GM12878 (cell line): Measurements from ENCODE around the gene GARIN5A. TPM values are rescaled to one million over a fixed set of nuclear protein-coding genes. Genes with fewer than 3 reads are reported as not detected.

ENCODE experiments used
- ATAC-seq: fragments of 200-7000 bp; cut with Tn5 transposase; 3 replicates; pipeline ENCODE4 v1.9.1; 2020; ENCODE audit warnings: mild to moderate bottlenecking, moderate library complexity
- BruUV-seq: library from RNA; stranded (reverse); fragments of 400-500 nt; replicated peaks from 2 replicates; lab custom pipeline; 2021; lab: Mats Ljungman, UMichigan
- CTCF ChIA-PET: fragments of 300-600 bp; sonication (Branson Sonifier 250); formaldehyde crosslinking; extraction: SDS; loops from one replicate; lab custom pipeline; 2021; ENCODE audit warnings: inconsistent platforms; lab: Yijun Ruan, JAX
- POLR2A ChIA-PET: fragments of 350-600 bp; formaldehyde crosslinking; extraction: SDS; loops from one replicate; lab custom pipeline; 2021; ENCODE audit warnings: inconsistent platforms; lab: Charles Lee
- RAD21 ChIA-PET: fragments of 300-600 bp; sonication (Branson Sonifier 250); formaldehyde crosslinking; loops from one replicate; lab custom pipeline; 2023; ENCODE audit warnings: antibody characterized with exemption; ENCODE audit not compliant: unreplicated experiment; lab: Charles Lee
- SMC1A ChIA-PET: fragments of 300-600 bp; sonication (Branson Sonifier 250); formaldehyde crosslinking; loops from one replicate; lab custom pipeline; 2023; ENCODE audit not compliant: unreplicated experiment, uncharacterized antibody; lab: Charles Lee
- DNase-seq: peaks from one replicate; pipeline ENCODE4 v3.0.0-alpha.2; 2011; ENCODE audit warnings: low read depth, low spot score
- FAIRE-seq: peaks from 3 replicates; lab custom pipeline; 2011; peaks lifted over from hg19 to GRCh38; lab: Jason Lieb, UNC
- H2AFZ ChIP-seq: 2 replicates; pipeline ENCODE4 v1.6.0; 2011; ENCODE audit warnings: low read depth, low read length, control low read depth; ENCODE audit not compliant: control insufficient read depth
- H3K27ac ChIP-seq: 2 replicates; pipeline ENCODE4 v1.5.1; 2011; ENCODE audit warnings: control low read depth; ENCODE audit not compliant: control insufficient read depth, insufficient read depth
- H3K27me3 ChIP-seq, 2 experiments: replicated peaks in 1 of 2; 2 replicates each; pipeline versions ENCODE4 v1.6.0 to v1.6.1; 2011; ENCODE audit warnings: low read length in 1 of 2; ENCODE audit not compliant: control insufficient read depth in 2 of 2, insufficient read depth in 2 of 2
- H3K36me3 ChIP-seq, 2 experiments: 2 replicates each; pipeline ENCODE4 v1.5.1; 2011; ENCODE audit warnings: low read length in 1 of 2; ENCODE audit not compliant: control insufficient read depth in 2 of 2, insufficient read depth in 2 of 2
- H3K4me1 ChIP-seq: 2 replicates; pipeline ENCODE4 v1.6.1; 2011; ENCODE audit warnings: mild to moderate bottlenecking, low read length, moderate library complexity, mixed read lengths; ENCODE audit not compliant: control insufficient read depth, insufficient read depth
- H3K4me2 ChIP-seq: 2 replicates; pipeline ENCODE4 v1.6.0; 2011; ENCODE audit warnings: control low read depth; ENCODE audit not compliant: control insufficient read depth, insufficient read depth
- H3K4me3 ChIP-seq: fragments of 200-600 bp; sonication (generic); 2 replicates; pipeline ENCODE4 v1.5.1; 2016
- H3K79me2 ChIP-seq: 2 replicates; pipeline ENCODE4 v1.6.0; 2011; ENCODE audit warnings: low read length; ENCODE audit not compliant: control insufficient read depth, insufficient read depth
- H3K9ac ChIP-seq: 2 replicates; pipeline ENCODE4 v1.8.0; 2011; ENCODE audit warnings: low read length, control low read depth, mixed read lengths; ENCODE audit not compliant: control insufficient read depth, insufficient read depth
- H3K9me3 ChIP-seq: replicated peaks from 3 replicates; pipeline ENCODE4 v1.5.1; 2011; ENCODE audit warnings: mild to moderate bottlenecking, low read length; ENCODE audit not compliant: control insufficient read depth, insufficient read depth
- H4K20me1 ChIP-seq: 2 replicates; pipeline ENCODE4 v1.6.0; 2011; ENCODE audit not compliant: control insufficient read depth, insufficient read depth
- CHD1 ChIP-seq: IDR thresholded peaks from 2 replicates; pipeline ENCODE4 v1.6.1; 2012; ENCODE audit warnings: low read depth, low read length, improper control_type of control experiment
- HDGF ChIP-seq: fragments of 450-650 bp; IDR thresholded peaks from 2 replicates; pipeline ENCODE4 v1.6.1; 2016; ENCODE audit warnings: antibody characterized with exemption
- KLF5 ChIP-seq: fragments of 450-650 bp; IDR thresholded peaks from 2 replicates; pipeline ENCODE4 v1.6.1; 2014; ENCODE audit warnings: mild to moderate bottlenecking; ENCODE audit not compliant: partially characterized antibody
- PAX5 ChIP-seq: IDR thresholded peaks from 2 replicates; pipeline ENCODE4 v1.6.1; 2011; ENCODE audit warnings: low read depth, low read length, borderline replicate concordance
- POLR2A ChIP-seq: IDR thresholded peaks from 2 replicates; pipeline ENCODE4 v1.6.1; 2011; ENCODE audit warnings: low read depth, mild to moderate bottlenecking, low read length
- WGBS: methylation state at CpG from one replicate; pipeline ENCODE4 v1.1.6; 2016; ENCODE audit warnings: low lambda C conversion rate; ENCODE audit not compliant: insufficient replicate concordance, insufficient coverage; ENCODE audit errors: missing lambda C conversion rate; 5-methylcytosine and 5-hydroxymethylcytosine counted together
- in situ Hi-C: fragments of 300-500 bp; cut with MboI; formaldehyde crosslinking; loops from 9 replicates; pipeline ENCODE4 v1.14.3; 2018; ENCODE audit warnings: mixed read lengths
- intact Hi-C: fragments of 100-400 bp; cut with micrococcal nuclease; formaldehyde crosslinking; loops from one replicate; pipeline ENCODE4 v1.14.2; 2022; ENCODE audit not compliant: unreplicated experiment
- polyA plus RNA-seq, 11 experiments: library from polyadenylated mRNA; depleted of rRNA in 4 of 11; unstranded in 6 of 11; stranded (reverse) in 5 of 11; fragments of >200 nt; fragmentation: Nextera tagmentation in 4 of 11; fragmentation: Illumina TruSeq in 1 of 11; extraction: Ambion mirVana in 4 of 11; extraction: Trizol in 1 of 11; gene quantifications; 1 replicate in 1 of 11; 2 replicates in 10 of 11; pipeline versions ENCODE4 v1.2.1 to v1.2.3, GENCODE V29; 2011 to 2016; ENCODE audit warnings: inconsistent platforms in 2 of 11, missing spikeins in 2 of 11, low read depth in 1 of 11
- total RNA-seq, 4 experiments: library from RNA; depleted of rRNA in 3 of 4; stranded (reverse); fragments of >200 nt in 3 of 4; fragmentation: Illumina TruSeq in 1 of 4; extraction: Trizol in 1 of 4; gene quantifications; 2 replicates each; pipeline versions ENCODE4 v1.2.1 to v1.2.3, GENCODE V29; 2013 to 2021

GARIN5A gene
- total and polyA plus RNA-seq, 10 of the 15 experiments (the other 5 are each of a cell fraction or from before 2014, with no cell fraction given): 0.18 to 1.2 (median 0.24) TPM; not detected in 6

- no peak for TF ChIP-seq CHD1
- no peak for TF ChIP-seq HDGF
- no peak for TF ChIP-seq PAX5
Observed at GRCh38 chr19:50481351-50482149, 4.9 kb upstream of the GARIN5A start (continued).

- Histone ChIP-seq H3K27ac (no peak overlapping the region), H3K36me3 (peaks cover 12 to 21% of the 10 kb centered on the region in 2 experiments; a peak in 3 of 4 replicates), H3K4me3 (no peak overlapping the region), H3K9ac (no peak overlapping the region), H3K4me1 (no peaks in the 10 kb centered on the region), H2AFZ (no peak overlapping the region), H4K20me1 (no peaks in the 10 kb centered on the region), H3K27me3 (no peaks in the 10 kb centered on the region), H3K4me2 (no peak overlapping the region), H3K79me2 (peaks cover 22% of the 10 kb centered on the region), H3K9me3 (peaks cover 6% of the 10 kb centered on the region; the same call in 2 of the 3 replicates)
- ChIA-PET POLR2A (no interaction called here), CTCF (no interaction called here), SMC1A (no interaction called here), RAD21 (no interaction called here)
- in situ Hi-C loops (no loop called here), intact Hi-C loops (no loop called here)
- no peak for FAIRE-seq
- WGBS: 90% methylated on average over 32 of the region's 37 CpGs
- no peak for ATAC-seq
- BruUV-seq: no TSS peak
- no peak for DNase-seq
- TF ChIP-seq KLF5 (no peak), POLR2A (peak; percentile 11; the same call in 1 of the 2 replicates)
Observed at GRCh38 chr19:50480281-50481111, 3.8 kb upstream of the GARIN5A start.
